K562 (cell line): ENCODE measurements around the gene ATG7. TPM values are rescaled to one million over a fixed set of nuclear protein-coding genes. Genes with fewer than 3 reads are reported as not detected.

ENCODE experiments used
- ATAC-seq: fragments of 200-7000 bp; cut with Tn5 transposase; 3 replicates; pipeline ENCODE4 v1.9.1; 2020; ENCODE audit warnings: moderate library complexity
- BruUV-seq: library from RNA; stranded (reverse); fragments of 400-500 nt; replicated peaks from 2 replicates; lab custom pipeline; 2021; lab: Mats Ljungman, UMichigan
- CTCF ChIA-PET: fragments of 300-600 bp; formaldehyde crosslinking; extraction: SDS; loops from one replicate; lab custom pipeline; 2021; ENCODE audit warnings: low intra/inter-chr PET ratio; lab: Yijun Ruan, JAX
- POLR2A ChIA-PET: fragments of 300-600, 350-650 bp; sonication (Branson Sonifier 250); formaldehyde crosslinking; extraction: SDS; loops from one replicate; lab custom pipeline; 2021; ENCODE audit warnings: antibody characterized with exemption, inconsistent platforms; lab: Yijun Ruan, JAX
- DNase-seq, 4 experiments: peaks; one replicate each; pipeline versions ENCODE4 v3.0.0 to v3.0.0-alpha.2; 2011 to 2018; ENCODE audit warnings: low spot score in 3 of 4, mixed read lengths in 3 of 4; ENCODE audit errors: extremely low read depth in 1 of 4
- FAIRE-seq: peaks from 2 replicates; lab custom pipeline; 2011; peaks lifted over from hg19 to GRCh38; lab: Jason Lieb, UNC
- H2AFZ ChIP-seq: 2 replicates; pipeline ENCODE4 v1.6.0; 2011; ENCODE audit warnings: low read depth, low read length, control low read depth, inconsistent platforms
- H3K27ac ChIP-seq: fragments of 200-600 bp; 3 replicates; pipeline ENCODE4 v1.8.0; 2011; ENCODE audit warnings: low read depth, mild to moderate bottlenecking, control low read depth, inconsistent platforms, low read length, moderate library complexity, mixed read lengths; ENCODE audit errors: extremely low read depth
- H3K27me3 ChIP-seq, 2 experiments: fragments of 300-600 bp in 1 of 2; 2 replicates in 1 of 2; 3 replicates in 1 of 2; pipeline versions ENCODE4 v1.6.0 to v1.8.0; 2011; ENCODE audit warnings: inconsistent platforms in 2 of 2, low read length in 2 of 2, mild to moderate bottlenecking in 1 of 2, mixed read lengths in 1 of 2, moderate library complexity in 1 of 2; ENCODE audit not compliant: control insufficient read depth in 2 of 2, insufficient read depth in 2 of 2
- H3K36me3 ChIP-seq: fragments of 300-600 bp; 3 replicates; pipeline ENCODE4 v1.8.0; 2011; ENCODE audit warnings: mild to moderate bottlenecking, low read length, inconsistent platforms; ENCODE audit not compliant: control insufficient read depth, insufficient read depth
- H3K4me1 ChIP-seq, 2 experiments: fragments of 200-600 bp in 1 of 2; replicated peaks in 1 of 2; 2 replicates in 1 of 2; 3 replicates in 1 of 2; pipeline versions ENCODE4 v1.5.1 to v1.8.0; 2011; ENCODE audit warnings: inconsistent platforms in 2 of 2, low read length in 2 of 2, mild to moderate bottlenecking in 1 of 2, mixed read lengths in 1 of 2, moderate library complexity in 1 of 2; ENCODE audit not compliant: control insufficient read depth in 2 of 2, insufficient read depth in 2 of 2
- H3K4me2 ChIP-seq: 2 replicates; pipeline ENCODE4 v1.6.1; 2011; ENCODE audit warnings: low read length, control low read depth, inconsistent platforms, mixed read lengths; ENCODE audit not compliant: insufficient read depth
- H3K4me3 ChIP-seq: fragments of 200-600 bp; sonication (generic), shearing (Covaris generic); 2 replicates; pipeline ENCODE4 v1.5.1; 2016; ENCODE audit warnings: control low read depth, inconsistent platforms
- H3K79me2 ChIP-seq: fragments of 200-600 bp; 3 replicates; pipeline ENCODE4 v1.8.0; 2011; ENCODE audit warnings: low read length, inconsistent platforms; ENCODE audit not compliant: control insufficient read depth, insufficient read depth
- H3K9ac ChIP-seq, 2 experiments: 2 replicates each; pipeline versions ENCODE4 v1.6.0 to v1.6.1; 2011; ENCODE audit warnings: low read depth in 2 of 2, low read length in 2 of 2, control low read depth in 1 of 2, inconsistent platforms in 1 of 2, mild to moderate bottlenecking in 1 of 2, mixed read lengths in 1 of 2; ENCODE audit not compliant: insufficient read depth in 1 of 2
- H3K9me1 ChIP-seq: one replicate; pipeline ENCODE4 v1.6.0; 2011; ENCODE audit warnings: inconsistent platforms, mild to moderate bottlenecking, low read length, moderate library complexity; ENCODE audit not compliant: control insufficient read depth, insufficient read depth
- H3K9me3 ChIP-seq: replicated peaks from 2 replicates; pipeline ENCODE4 v1.5.1; 2011; ENCODE audit warnings: low read depth, low read length, inconsistent platforms; ENCODE audit not compliant: control insufficient read depth, insufficient read depth
- H4K20me1 ChIP-seq: replicated peaks from 2 replicates; pipeline ENCODE4 v1.6.1; 2011; ENCODE audit warnings: low read length, inconsistent platforms, mixed read lengths; ENCODE audit not compliant: control insufficient read depth, insufficient read depth
- GTF3C2 ChIP-seq: IDR thresholded peaks from 3 replicates; pipeline ENCODE4 v1.6.1; 2011; ENCODE audit warnings: borderline replicate concordance, mild to moderate bottlenecking, moderate library complexity; ENCODE audit not compliant: insufficient read length; ENCODE audit errors: extremely low read depth
- ZFP30 ChIP-seq: fragments of 250-450 bp; sonication (Bioruptor Pico); IDR thresholded peaks from 2 replicates; pipeline ENCODE4 v1.8.0; 2022; ENCODE audit warnings: moderate library complexity, mild to moderate bottlenecking, inconsistent platforms, borderline replicate concordance
- WGBS: fragments of 100-300 bp; shearing (Covaris generic); methylation state at CpG from one replicate; pipeline ENCODE4 v1.1.6; 2016; ENCODE audit warnings: low coverage, mixed read lengths; ENCODE audit not compliant: insufficient coverage; ENCODE audit errors: missing lambda C conversion rate; 5-methylcytosine and 5-hydroxymethylcytosine counted together
- in situ Hi-C: fragments of 300-500 bp; cut with MboI; formaldehyde crosslinking; loops from 4 replicates; pipeline ENCODE4 v1.15.0; 2018; ENCODE audit warnings: inconsistent platforms, mixed read lengths
- intact Hi-C: fragments of 100-400 bp; cut with micrococcal nuclease; formaldehyde crosslinking; loops from 2 replicates; pipeline ENCODE4 v1.14.2; 2022
- polyA plus RNA-seq, 8 experiments: library from polyadenylated mRNA; depleted of rRNA in 4 of 8; stranded (reverse) in 5 of 8; unstranded in 3 of 8; fragments of >200 nt; fragmentation: Nextera tagmentation in 2 of 8; fragmentation: Illumina TruSeq in 1 of 8; extraction: Ambion mirVana in 2 of 8; extraction: Trizol in 1 of 8; gene quantifications; 2 replicates each; pipeline versions ENCODE4 v1.2.1 to v1.2.3, GENCODE V29; 2011 to 2014; ENCODE audit warnings: inconsistent platforms in 1 of 8, missing spikeins in 1 of 8
- total RNA-seq, 7 experiments: library from RNA; depleted of rRNA in 6 of 7; stranded (reverse); fragments of >200 nt in 6 of 7; fragmentation: Illumina TruSeq in 2 of 7; extraction: Trizol in 2 of 7; gene quantifications; 2 replicates each; pipeline versions ENCODE4 v1.2.1 to v1.2.3, GENCODE V29; 2011 to 2021; ENCODE audit warnings: low replicate concordance in 1 of 7

Gene ATG7
- total and polyA plus RNA-seq, 9 of the 15 experiments (the other 6 are each of a cell fraction or from before 2014, with no cell fraction given) = 18.3 to 45.3 (median 33.6) TPM

GRCh38 chr3:11517601-11518000 is 245.4 kb downstream of the ATG7 start:
- ChIA-PET CTCF (no interaction called here), POLR2A (interaction anchor here (0.7 to 1.6 kb wide), 3 partner anchors 9 to 96 kb away, joined by 3 to 6 read pairs (median 4); no protein-coding TSS in a partner anchor)

More at GRCh38 chr3:11517601-11518000, 245.4 kb downstream of the ATG7 start:
- Histone ChIP-seq H3K36me3 (no peaks in the 10 kb centered on the region), H3K9me1 (no peaks in the 10 kb centered on the region)
- TF ChIP-seq GTF3C2 = no peak
- no peak for TF ChIP-seq ZFP30
- TF ChIP-seq, all 486 proteins: peak for 0
- in situ Hi-C loops (no loop called here), intact Hi-C loops (no loop called here)
- H3K9ac ChIP-seq = no peak overlapping the region
- no peak for DNase-seq
- H3K79me2 ChIP-seq = no peaks in the 10 kb centered on the region
- FAIRE-seq = no peak
- H3K27me3 ChIP-seq = no peaks in the 10 kb centered on the region; a peak in 1 of 5 replicates
- H3K4me1 ChIP-seq = peaks cover 0 to 6% of the 10 kb centered on the region in 2 experiments; a peak in 2 of 5 replicates
- no peaks in the 10 kb centered on the region for H3K9me3 ChIP-seq
- no peaks in the 10 kb centered on the region for H4K20me1 ChIP-seq
- BruUV-seq = no TSS peak
- no peak overlapping the region for H3K27ac ChIP-seq
- H3K4me2 ChIP-seq = no peak overlapping the region
- no peak overlapping the region for H2AFZ ChIP-seq
- no peak for ATAC-seq
- WGBS = 26% methylated on average over 5 of the region's 6 CpGs
- H3K4me3 ChIP-seq = no peak overlapping the region
